Activated effector memory CD4-positive, alpha-beta T cell treated with Interleukin-2 at 50 U/mL for 16 hours (primary cell): ENCODE data around the gene IDH3G.
"Not testable (repeated sequence)": the region's sequence is repeated elsewhere in the genome, so short reads cannot be mapped to it uniquely, and the experiment has no call there.

Experiments used
- DNase-seq: peaks from one replicate; pipeline ENCODE4 v3.0.0-alpha.2; 2020

Gene IDH3G

DNA sequence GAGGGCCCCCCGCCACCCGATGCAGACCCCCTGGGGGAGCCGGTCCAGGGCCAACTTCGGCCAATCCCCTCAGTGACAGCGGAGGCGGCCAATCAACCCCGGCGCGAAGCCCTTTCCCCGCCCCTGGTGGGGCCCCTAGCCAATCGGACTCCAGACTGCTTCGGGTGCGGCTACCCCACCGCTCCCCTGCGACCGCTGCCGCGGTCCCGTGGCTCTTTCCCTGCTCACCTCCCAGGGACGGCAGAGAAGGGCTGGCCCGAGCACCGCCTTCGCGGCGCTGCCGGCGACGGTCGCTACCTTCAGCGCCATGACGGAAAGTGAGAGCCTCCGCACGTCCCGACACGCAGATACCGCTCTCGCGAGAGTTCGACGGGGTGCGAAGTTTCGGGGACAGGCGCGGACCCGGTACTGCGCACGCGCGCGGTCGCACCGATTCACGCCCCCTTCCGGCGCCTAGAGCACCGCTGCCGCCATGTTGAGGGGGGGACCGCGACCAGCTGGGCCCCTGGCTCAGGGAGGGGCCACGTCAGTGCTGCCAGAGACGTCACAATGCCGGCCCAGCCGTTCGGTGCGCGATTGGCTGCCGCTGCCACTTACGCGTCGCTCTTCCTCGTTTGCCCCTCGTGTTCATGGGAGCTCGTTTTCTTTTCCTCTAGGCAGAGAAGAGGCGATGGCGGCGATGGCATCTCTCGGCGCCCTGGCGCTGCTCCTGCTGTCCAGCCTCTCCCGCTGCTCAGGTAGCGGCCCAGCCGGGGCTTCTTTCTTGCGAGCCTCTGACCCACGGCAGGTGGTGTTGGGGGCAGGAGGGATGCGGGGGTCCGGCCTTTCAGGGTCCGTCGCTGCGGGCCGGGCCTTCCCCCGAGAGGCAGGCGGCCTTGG is at the start of gene IDH3G, which contains the start of gene SSR4:
Gene IDH3G, minus strand, starts transcription at position 358 of the 879 bp plus-strand sequence. Its CDS starts 49 bp downstream, at position 309.
Gene SSR4, plus strand, starts transcription at position 651 of the 879 bp plus-strand sequence. Its CDS starts 20 bp downstream, at position 671.
- DNase-seq = peak; percentile 89

DNA sequence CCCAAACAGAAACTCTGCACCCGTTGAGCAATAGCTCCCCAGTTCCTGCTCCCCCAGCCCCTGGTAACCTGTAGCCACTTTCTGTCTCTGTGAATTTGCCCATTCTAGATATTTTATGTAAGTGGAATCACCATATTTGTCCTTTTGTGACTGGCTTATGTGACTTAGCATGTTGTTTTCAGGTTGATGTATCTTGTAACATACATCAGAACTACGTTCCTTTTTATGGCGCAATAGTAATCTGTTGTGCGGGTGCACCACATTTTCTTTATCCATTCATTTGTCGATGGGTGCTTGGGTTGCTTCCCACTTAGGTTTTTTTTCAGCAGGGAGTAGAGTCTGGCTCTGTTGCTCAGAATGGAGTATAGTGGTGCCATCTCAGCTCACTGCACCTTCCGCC is 42.7 kb upstream of the IDH3G start:
- DNase-seq = no peak

DNA sequence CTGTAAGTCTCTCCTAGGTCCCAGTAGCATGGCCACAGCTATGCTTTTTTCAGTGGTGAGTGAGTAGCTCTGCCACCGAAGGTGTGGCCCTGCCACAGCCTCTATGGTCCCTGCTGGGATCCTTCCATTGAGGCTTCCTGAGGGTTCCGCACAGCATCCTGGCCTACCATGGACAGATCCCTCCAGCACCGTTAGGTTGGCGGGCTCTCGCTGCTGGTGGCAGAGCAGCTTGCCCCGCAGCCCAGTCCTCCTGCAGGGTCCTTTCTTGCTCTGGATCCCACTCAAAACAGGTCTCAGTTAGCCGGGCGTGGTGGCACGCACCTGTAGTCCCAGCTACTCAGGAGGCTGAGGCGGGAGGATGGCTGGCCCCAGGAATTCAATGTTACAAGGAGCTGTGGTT is 38.6 kb upstream of the IDH3G start:
- no peak for DNase-seq

DNA sequence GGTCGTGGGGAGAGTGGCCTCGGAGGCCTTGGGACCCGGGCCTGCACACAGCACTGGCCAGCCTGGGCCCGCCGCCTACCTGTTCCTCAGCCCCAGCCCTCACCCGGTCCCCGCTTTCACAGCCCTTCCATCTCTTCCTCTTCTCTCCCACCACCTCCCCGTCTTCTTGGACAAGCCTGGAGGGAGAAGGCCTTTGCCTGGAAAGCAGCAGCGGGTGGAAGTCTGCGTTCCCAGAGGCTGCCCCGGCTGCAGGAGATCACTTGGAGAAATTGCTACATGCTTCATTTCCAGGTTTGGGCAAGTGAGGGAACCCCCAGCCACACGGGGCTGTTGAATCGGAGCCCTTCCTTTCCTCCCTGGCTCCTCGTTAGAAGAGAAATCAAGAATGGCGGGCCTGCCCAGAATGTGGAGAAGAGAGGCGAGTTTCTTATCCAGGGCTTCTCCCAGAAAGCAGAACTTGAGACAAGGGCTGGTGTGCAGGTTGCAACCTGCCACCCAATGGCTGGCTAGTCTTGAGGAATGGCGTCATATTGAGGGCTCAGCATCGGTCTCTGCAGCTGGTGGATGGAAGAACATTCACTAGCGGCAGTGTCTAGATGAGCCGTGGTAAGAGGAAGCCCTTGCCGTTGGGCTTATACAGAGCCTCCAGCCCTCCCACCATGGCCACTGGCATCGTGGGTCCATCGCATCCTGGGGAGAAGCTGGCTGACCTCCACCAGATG is 37.4 kb upstream of the IDH3G start:
- DNase-seq = no peak

DNA sequence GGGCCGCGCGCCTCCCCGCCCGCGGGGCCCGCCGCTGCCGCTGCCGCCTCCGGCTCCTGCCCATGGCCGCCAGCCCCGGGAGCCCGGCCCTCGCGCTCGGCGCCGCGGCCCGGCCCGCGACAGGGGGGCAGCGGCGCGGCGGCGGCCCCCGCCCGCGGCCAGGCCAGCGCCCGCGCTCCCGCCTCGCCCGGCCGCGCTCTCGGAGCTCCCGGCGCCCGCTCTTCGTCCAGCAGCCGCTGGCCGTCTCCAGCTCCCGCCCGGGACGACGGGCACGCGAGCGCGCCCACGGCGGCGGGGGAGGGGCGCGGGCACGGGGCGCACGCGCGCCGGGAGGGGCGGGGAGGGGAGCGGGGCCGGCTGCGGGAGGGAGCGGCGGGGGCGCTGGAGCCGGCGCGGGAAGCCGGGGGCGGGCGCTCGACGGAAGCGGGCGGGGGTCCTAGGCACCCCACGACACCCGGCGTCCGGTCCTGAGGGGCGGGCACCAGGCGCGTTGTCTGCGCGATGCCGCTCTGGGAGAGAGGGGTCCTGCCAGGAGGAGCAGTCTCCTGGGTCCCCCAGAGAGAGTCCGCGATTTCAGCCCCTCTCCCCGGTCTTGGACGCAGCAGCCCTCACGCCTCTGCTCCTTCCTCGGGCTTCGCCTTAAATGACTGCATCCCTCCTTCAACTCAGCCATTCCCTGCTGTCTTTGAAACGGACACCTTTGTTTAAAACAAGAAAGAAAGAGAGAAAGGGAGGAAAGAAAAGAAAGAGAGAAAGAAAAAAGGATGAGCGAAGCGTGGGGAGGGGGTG is 36.7 kb upstream of the IDH3G start:
- no peak for DNase-seq

DNA sequence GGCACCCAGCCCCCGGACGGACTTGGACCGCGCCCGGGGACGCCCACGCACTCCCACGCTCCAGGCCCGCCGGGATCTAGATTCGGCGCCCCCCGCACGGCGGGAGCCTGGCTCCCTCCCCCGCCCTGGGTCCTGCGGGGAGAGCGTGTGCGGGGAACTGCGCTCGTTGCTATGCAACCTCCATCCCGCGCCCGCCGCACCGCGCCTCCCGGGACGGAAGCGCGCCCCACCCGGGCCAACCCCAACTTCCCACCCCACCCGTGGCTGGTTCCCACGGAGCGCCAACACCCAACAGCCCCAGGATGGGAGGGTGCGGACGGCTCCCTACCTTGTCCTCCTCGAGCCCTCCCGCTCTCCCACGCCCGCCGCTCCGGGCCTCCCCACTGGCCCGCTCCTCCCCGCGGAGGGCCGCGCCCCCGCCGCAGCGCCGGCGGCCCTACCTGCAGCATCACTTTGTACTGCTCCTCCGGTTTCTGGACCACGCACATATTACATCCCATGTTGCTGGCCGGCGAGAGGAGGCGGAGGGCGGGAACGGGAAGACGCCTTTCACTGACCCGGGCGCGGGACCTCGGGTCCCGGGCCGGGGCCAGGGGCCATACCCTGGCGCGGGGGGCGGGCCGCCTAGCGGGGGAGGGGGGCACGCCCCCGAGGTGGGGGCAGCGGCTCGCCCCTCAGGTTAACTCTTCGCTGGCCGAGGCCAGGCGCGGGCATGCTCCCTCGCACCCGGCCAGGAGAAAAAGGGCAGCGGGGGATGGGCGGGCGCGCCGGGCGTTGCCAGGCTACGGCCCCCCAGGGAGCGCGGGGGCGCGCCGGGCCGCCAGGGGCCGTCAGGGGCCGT is 35.8 kb upstream of the IDH3G start, which contains the start of gene PDZD4:
Gene PDZD4, minus strand, starts transcription at position 746 of the 841 bp plus-strand sequence. Its CDS starts 246 bp downstream, at position 500.
- no peak for DNase-seq

DNA sequence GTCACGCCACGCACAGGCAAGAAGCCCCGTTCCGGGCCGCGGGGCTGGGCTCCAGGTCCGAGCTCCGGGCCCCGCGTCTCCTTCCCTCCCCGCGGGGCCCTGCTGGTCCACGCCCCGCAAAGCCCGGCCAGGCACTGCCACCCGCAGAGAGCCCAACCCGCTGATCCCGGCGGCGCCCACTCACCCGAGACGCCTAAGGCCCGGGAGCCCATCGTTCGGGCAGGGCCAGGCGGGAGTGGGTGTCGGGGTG is 35.3 kb upstream of the IDH3G start:
- no peak for DNase-seq

DNA sequence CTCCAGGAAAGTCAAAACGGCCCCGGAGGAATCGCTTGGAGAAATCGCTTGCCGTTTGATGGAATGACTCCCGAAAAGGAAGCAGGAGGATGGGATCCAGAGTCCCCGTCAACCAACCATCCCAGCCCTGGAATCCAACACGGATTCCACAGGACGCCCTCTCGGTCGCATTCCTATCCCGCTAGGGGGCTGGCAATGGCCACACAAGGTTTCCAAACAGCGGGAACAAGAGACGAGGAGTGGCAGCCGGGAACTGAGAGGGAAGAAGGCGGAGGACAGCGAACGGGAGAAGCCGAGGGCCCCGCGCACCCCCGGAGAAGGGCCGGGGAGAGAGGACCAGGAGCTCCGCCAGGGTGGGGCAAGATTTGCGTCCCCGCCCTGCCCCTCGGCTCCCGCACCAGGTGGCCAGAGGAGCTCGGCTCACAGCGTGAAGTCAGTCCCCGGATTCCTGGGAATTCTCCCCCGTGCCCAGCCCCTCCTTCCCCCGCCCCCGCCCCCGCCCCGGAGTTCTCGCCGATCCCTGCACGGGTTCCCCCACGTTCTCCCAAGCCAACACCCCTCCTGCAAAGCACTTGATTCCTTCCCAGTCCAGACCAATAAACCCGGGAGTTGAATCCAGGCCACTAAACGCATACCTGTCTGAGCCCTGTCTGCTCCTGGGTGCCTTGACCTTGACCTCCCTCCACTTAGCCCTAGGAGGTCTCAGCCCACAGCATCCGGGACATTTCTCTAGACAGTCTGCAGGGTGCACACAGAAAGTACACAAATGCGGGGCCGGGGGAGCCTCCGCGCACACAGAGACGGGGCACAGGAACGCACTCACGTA is 34.8 kb upstream of the IDH3G start:
- DNase-seq = no peak

DNA sequence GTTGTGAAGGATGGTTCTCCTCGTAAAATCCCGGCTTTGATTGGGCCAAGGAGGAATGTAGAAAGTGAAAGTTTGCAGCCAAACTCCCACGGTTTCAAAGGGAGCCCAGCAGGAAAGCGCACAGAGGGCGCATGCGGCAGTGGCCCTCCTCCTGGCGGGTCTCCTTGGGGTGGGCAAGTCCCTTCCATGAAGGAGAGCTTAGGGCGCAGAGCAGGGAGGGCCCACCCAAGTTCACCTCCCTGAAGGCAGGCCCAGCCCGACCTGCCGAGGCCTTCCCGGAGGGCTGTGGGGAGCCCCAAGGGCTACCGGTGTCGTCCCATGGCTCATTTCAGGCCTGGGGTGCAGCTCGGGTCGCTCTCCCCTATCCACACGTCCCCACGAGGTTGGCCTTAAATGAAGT is 34.1 kb upstream of the IDH3G start:
- no peak for DNase-seq

DNA sequence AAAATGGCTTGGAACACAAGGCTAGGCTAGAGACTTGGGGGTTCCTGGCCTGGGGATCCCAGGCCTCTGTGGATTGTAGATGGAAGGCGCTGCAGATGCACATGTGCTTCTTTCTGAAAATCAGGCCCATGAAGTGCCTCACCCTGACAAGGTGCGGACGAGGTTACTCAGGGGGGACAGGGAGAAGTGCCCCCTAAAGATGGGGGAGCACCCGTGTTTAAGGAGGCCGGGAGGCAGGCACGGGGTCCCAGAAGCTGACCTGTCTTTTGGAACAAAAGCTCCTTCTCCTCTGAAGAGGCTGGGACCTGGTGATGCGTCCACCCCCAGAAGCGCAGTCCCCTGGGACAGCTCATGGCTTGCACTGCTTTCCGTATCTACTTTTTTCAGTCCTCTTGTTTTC is 33.7 kb upstream of the IDH3G start:
- DNase-seq = no peak

DNA sequence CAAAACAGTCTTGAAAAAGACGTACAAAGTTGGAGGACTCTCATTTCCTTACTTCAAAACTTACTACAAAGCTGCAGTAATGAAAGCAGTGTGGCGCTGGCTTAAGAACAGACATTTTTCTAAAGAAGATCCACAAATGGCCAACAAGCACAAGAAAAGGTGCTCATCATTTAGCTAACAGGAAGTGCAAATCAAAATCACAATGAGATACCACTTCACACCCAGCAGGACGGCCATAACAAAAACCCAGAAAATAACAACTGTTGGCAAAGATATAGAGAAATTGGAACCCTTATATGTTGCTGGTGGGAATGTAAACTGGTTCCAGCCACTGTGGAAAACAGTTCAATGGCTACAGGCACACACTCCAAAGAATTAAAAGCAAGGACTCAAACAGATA is 32.8 kb upstream of the IDH3G start:
- no peak for DNase-seq

DNA sequence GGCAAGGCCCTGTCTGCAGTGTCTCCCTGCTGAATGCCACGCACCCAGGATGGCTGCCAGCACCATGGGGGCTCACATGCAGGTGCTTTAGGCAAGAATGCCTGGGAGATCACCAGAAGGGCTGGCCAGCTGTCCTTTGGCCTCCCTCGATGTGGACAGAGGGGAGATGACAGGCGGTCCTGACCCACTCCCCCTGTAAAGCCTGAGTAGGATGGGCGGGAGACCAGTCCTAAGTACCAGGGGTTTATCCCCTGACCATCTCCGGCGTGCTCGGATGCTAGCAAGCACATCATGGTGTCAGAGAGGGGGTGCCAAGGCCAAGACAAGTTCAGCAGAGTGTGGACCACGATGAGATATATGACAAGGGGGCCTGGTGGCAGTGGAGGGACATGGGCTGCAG is 30.9 kb upstream of the IDH3G start:
- DNase-seq = no peak

DNA sequence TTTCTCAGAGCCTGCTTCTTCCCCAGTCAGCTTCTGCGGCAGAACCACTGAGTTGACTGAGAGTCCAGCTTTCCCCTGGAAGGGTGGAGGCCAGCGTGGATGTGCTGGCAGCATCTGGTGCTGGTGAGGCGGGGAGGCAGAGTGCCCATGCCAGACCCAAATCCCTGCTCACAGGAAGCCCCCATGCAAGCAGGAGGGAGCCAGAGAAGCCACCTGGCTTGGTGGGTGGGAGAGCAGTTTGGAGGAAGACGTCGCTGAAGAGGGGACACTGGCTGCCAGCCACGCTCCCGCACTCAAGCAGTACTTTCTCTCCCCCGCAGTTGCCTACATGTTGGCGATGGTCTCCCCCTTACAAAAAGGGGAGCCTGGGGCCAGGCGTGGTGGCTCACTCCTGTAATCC is 30.2 kb upstream of the IDH3G start:
- DNase-seq = no peak

DNA sequence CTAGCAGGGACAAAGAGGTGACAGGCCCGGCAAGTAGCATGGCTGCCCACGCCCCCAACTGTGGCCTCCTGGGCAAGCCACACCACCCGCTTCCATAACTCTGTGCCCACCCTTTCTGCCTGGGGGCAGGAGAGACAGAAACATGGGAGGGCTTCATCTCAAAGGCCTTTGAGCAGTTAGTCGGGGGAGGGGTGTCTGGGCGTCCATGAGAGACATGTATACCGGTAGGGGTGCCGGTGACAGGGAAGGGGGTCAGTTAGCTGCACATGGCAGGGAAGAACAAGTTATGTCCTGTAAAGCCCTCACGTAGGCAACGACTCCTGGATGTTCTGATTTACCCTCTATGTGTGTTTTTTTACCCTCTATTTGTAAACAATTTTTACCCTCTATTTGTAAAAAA is 26.9 kb upstream of the IDH3G start:
- DNase-seq = no peak

DNA sequence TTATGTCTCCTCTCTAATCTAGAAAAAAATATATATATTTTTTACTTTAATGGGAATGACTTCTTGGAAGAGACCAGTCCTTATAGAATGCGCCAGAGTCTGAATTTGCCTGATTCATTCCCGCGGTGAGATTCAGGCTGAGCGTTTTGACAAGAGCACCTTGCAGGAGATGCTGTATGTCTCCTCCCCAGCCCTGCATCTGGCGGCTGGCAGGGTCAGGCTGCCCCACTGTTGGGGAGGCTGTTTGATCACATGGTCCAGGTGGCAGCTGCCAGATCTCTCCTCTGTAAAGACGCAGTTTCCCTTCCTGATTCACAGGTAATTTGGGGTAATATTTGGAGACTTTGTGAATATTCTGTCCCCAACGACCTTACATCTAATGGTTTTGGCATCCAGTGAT is 26.4 kb upstream of the IDH3G start:
- no peak for DNase-seq

DNA sequence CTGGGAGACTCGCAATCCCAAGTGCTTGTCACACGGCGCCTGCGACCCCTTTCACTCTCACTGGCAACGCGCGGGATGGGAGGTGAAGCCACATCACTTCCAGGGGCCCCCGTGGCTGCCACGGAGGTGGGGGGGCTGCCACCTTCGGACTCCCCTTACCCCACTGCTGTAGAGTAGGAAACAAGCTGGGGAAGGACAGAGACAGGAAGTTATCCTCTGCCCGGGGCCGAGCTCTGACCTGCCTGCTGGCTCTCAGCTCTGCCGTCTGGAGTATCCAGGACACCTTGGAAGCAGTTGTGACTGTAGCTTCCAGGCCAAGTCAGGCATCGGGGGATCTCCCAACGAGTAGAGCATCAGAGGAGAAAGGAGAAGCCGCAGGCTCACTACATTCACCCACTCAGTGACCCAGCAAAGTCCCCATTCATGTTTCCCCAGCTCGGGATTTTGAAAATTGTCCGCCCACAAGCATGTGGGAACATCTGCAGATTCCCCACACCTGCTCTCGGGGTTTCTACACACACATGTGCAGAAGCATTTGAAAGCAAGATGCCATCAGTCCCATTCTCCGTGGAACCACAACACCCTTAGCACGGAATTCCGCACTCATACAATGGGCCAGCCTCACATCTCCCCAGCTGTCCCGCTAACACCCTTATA is 25.3 kb upstream of the IDH3G start:
- DNase-seq = no peak

DNA sequence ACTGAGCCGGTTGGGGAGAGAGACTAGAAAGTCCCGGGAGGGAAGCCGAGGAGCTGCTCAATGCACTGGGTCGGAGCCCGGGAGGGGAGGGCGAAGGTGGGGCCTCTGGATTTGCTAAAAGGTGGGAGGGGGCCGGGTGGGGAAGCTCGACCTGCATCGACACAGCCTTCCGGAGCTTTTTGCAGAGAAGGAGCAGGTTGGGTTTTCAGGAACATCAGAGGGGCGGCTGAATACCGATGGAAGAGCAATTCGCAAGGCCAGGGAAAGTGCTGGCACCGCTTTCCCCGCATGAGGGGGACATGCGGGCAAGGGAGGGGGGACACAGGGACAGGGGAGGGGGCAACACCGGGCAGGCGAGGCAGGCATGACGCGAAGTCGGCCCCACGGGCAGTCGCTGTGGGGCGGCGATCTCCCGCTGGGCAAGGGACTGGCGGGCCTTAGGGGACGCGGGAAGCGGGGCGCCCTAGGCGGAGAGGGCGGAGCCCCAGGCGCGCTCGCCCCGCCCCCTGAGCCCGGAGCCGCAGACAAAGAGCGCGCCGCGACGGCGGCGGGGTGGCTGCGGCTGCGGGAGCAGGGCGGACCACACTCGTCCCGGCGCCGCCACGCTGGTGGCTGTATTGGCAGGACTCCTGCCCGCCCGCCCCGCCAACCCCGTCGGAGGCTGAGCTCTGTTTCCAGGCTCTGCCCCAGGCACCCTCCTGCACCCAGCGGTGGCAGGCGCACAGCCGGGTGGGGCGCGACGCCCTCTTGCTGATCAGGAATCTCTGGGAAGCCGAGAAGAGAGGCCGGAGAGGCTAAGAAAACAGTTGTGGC is 24.6 kb upstream of the IDH3G start:
- peak; percentile 39 for DNase-seq

DNA sequence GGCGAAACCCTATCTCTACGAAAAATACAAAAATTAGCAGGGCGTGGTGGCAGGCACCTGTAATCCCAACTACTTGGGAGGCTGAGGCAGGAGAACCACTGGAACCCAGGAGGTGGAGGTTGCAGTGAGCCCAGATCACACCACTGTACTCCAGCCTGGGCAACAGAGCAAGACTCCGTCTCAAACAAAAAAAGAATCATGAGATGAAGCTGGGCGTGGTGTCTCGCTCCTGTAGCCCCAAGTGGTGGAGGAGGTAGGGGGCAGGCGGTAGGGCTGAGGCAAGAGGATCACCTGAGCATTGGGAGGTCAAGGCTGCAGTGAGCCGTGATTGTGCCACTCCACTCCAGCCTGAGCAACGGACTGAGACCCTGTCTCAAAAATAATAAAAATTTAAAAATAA is 23.9 kb upstream of the IDH3G start:
- DNase-seq = not testable (repeated sequence)

DNA sequence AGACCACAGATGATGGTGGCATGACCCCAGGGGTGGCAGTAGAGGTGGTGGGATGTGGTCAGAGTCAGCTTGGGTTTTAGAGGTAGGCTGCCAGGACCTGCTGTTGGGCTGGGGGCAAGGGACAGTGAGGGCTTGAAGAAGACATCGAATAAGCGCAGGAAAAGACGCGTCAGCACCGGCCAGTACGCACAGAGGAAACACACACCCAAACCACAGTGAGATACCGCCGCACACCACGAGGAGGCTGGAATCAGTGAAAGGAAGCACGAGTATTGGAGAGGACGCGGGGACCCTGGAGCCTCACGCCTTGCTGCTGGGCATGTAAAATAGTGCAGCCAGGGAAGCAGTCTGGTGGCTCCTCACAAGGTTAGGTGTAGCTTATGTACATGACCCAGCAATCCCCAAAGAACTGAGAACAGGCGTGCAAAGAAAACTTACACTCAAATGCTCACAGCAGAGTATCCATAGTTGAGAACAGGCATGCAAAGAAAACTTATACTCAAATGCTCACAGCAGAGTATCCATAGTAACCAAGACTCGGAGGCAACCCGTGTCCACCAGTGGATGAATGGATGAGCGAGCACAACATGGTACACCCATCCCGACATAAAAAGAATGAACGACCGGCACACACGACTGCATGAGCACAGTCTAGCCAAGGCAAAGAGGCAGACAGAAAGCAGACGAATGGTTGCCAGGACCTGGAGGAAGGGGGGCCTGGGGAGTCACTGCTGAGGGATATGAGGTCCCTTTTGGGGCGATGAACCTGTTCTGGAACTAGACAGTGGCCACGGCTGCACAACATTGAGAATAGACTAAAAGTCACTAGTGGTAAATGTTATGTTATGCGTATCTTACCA is 22.9 kb upstream of the IDH3G start:
- peak; percentile 31 for DNase-seq
